HG02981 (cell line): ENCODE results near the gene ADAMTS9.

Experiments used
- ATAC-seq: cut with Tn5 transposase; IDR thresholded peaks from one replicate; pipeline ENCODE4 v1.9.1; 2021; ENCODE audit warnings: mild to moderate bottlenecking, moderate library complexity; ENCODE audit not compliant: unreplicated experiment

The ADAMTS9 gene

GRCh38 chr3:64658001-64658400, 29.8 kb downstream of the ADAMTS9 start:
- ATAC-seq, result no peak

- no peak for ATAC-seq
Measured at GRCh38 chr3:64656544-64656943, 31.3 kb downstream of the ADAMTS9 start.

GRCh38 chr3:64655160-64655559, 32.6 kb downstream of the ADAMTS9 start:
- no peak for ATAC-seq

- ATAC-seq, result no peak
Measured at GRCh38 chr3:64654013-64654412, 33.8 kb downstream of the ADAMTS9 start.

- no peak for ATAC-seq
Measured at GRCh38 chr3:64653101-64653500, 34.7 kb downstream of the ADAMTS9 start.

GRCh38 chr3:64651741-64652241, 36.0 kb downstream of the ADAMTS9 start:
- no peak for ATAC-seq

- ATAC-seq, result no peak
Measured at GRCh38 chr3:64651303-64651702, 36.5 kb downstream of the ADAMTS9 start.

- no peak for ATAC-seq
Measured at GRCh38 chr3:64650715-64651114, 37.1 kb downstream of the ADAMTS9 start.

- no peak for ATAC-seq
Measured at GRCh38 chr3:64650096-64650622, 37.6 kb downstream of the ADAMTS9 start.

GRCh38 chr3:64648927-64649906, 38.6 kb downstream of the ADAMTS9 start:
- no peak for ATAC-seq

GRCh38 chr3:64647825-64648224, 40.0 kb downstream of the ADAMTS9 start:
- ATAC-seq, result no peak

GRCh38 chr3:64645243-64645642, 42.6 kb downstream of the ADAMTS9 start:
- no peak for ATAC-seq

- ATAC-seq, result no peak
Measured at GRCh38 chr3:64644483-64644882, 43.3 kb downstream of the ADAMTS9 start.

GRCh38 chr3:64642327-64643151, 45.3 kb downstream of the ADAMTS9 start:
- ATAC-seq, result no peak

- no peak for ATAC-seq
Measured at GRCh38 chr3:64638981-64639481, 48.8 kb downstream of the ADAMTS9 start.

- no peak for ATAC-seq
Measured at GRCh38 chr3:64638511-64638910, 49.3 kb downstream of the ADAMTS9 start.

GRCh38 chr3:64634417-64634816, 53.4 kb downstream of the ADAMTS9 start:
- ATAC-seq, result no peak

- ATAC-seq, result no peak
Measured at GRCh38 chr3:64631951-64632350, 55.8 kb downstream of the ADAMTS9 start.

GRCh38 chr3:64627471-64628321, 60.1 kb downstream of the ADAMTS9 start:
- no peak for ATAC-seq

GRCh38 chr3:64627042-64627441, 60.8 kb downstream of the ADAMTS9 start:
- no peak for ATAC-seq
